Kidney (tissue), 14 donors: ENCODE data around the gene USP14. TPM values are rescaled to one million over a fixed set of nuclear protein-coding genes. Genes with fewer than 3 reads are reported as not detected.

Source experiments
- DNase-seq, 5 donors: peaks; one replicate each; pipeline ENCODE4 v3.0.0-alpha.2; 2013 to 2020
- FAIRE-seq: peaks from 2 replicates; lab custom pipeline; 2012; peaks lifted over from hg19 to GRCh38; lab: Jason Lieb, UNC
- H3K27ac ChIP-seq, 2 donors: one replicate each; pipeline ENCODE4 v1.7.0; 2013; ENCODE audit warnings: low read depth in 2 of 2, low read length in 2 of 2, inconsistent platforms in 1 of 2
- H3K27me3 ChIP-seq: one replicate; pipeline ENCODE4 v1.7.1; 2013; ENCODE audit warnings: low read length, inconsistent platforms; ENCODE audit not compliant: control insufficient read depth, insufficient read depth
- H3K36me3 ChIP-seq, 3 donors: one replicate each; pipeline versions ENCODE4 v1.7.0 to v1.7.1; 2013; ENCODE audit warnings: low read length in 3 of 3, control low read depth in 1 of 3, inconsistent platforms in 1 of 3; ENCODE audit not compliant: insufficient read depth in 3 of 3, control insufficient read depth in 2 of 3
- H3K4me1 ChIP-seq, 3 donors: one replicate each; pipeline versions ENCODE4 v1.7.0 to v1.7.1; 2013; ENCODE audit warnings: low read length in 3 of 3, inconsistent platforms in 1 of 3, low read depth in 1 of 3; ENCODE audit not compliant: control insufficient read depth in 2 of 3, insufficient read depth in 2 of 3
- H3K4me3 ChIP-seq, 3 donors: one replicate each; pipeline versions ENCODE4 v1.7.0 to v1.8.1; 2013; ENCODE audit warnings: low read length in 3 of 3, control low read depth in 1 of 3, inconsistent platforms in 1 of 3
- H3K9ac ChIP-seq, 3 donors: one replicate each; pipeline versions ENCODE4 v1.7.0 to v1.7.1; 2013; ENCODE audit warnings: low read length in 3 of 3, control low read depth in 1 of 3, inconsistent platforms in 1 of 3
- H3K9me3 ChIP-seq, 3 donors: one replicate each; pipeline versions ENCODE4 v1.7.0 to v1.7.1; 2013; ENCODE audit warnings: low read length in 3 of 3, control low read depth in 1 of 3, inconsistent platforms in 1 of 3; ENCODE audit not compliant: control insufficient read depth in 2 of 3, insufficient read depth in 1 of 3
- CTCF ChIP-seq: IDR thresholded peaks from 3 replicates; pipeline ENCODE4 v1.5.1; 2012; ENCODE audit warnings: mild to moderate bottlenecking, moderate library complexity, borderline replicate concordance; ENCODE audit not compliant: insufficient read depth; ENCODE audit errors: extremely low read depth
- intact Hi-C: fragments of 100-400 bp; cut with DNase I; formaldehyde crosslinking; loops from one replicate; pipeline ENCODE4 v1.11.1; 2022
- polyA plus RNA-seq: library from polyadenylated mRNA; stranded (reverse); fragments of 350-450 nt; fragmentation: Illumina TruSeq; extraction: RNeasy Lipid Tissue Mini Kit (QIAGEN cat#74804); gene quantifications from one replicate; pipeline ENCODE4 v1.2.3, GENCODE V29; 2014; ENCODE audit warnings: low read depth, low replicate concordance; ENCODE audit not compliant: insufficient read depth
- total RNA-seq: library from RNA; stranded (reverse); fragmentation: NEBNext Ultra II Directional; extraction: Animal tissue kit (Norgen Biotek cat#: 25700); gene quantifications from one replicate; pipeline ENCODE4 v1.2.1, GENCODE V29; 2021
- donor health status: control.
- donor health status: control.
- donor health status: control.
- donor health status: control.
- donor health status: control.
- donor health status: DM: yes; HTN: yes; CAD: no.
- donor health status: Normal renal cell carcinoma (clear cell type).

Gene USP14
- total and polyA plus RNA-seq, 2 donors from 2014 or later, result 27.1 to 41.9 TPM

- no peak overlapping the region for H3K4me3 ChIP-seq
- DNase-seq (no peak), FAIRE-seq (no peak)
- H3K36me3 ChIP-seq, result no peaks in the 10 kb centered on the region
- H3K9ac ChIP-seq, result no peak overlapping the region
- no peak for TF ChIP-seq CTCF
- no peaks in the 10 kb centered on the region for H3K9me3 ChIP-seq
- H3K27me3 ChIP-seq, result no peaks in the 10 kb centered on the region
- H3K4me1 ChIP-seq, result no peaks in the 10 kb centered on the region
- intact Hi-C loops, result no loop called here
- H3K27ac ChIP-seq, result no peak overlapping the region
Measured at GRCh38 chr18:148841-149240, 9.5 kb upstream of the USP14 start.

GRCh38 chr18:154151-154550 lies 4.2 kb upstream of the USP14 start:
- FAIRE-seq, result no peak

GRCh38 chr18:155688-156087 lies 2.7 kb upstream of the USP14 start:
- no peak for TF ChIP-seq CTCF
- Histone ChIP-seq H3K9ac (no peak overlapping the region), H3K27me3 (no peaks in the 10 kb centered on the region), H3K36me3 (no peaks in the 10 kb centered on the region), H3K4me3 (no peak overlapping the region), H3K4me1 (peaks cover 0 to 8% (median 3%) of the 10 kb centered on the region in 3 donors), H3K27ac (no peak overlapping the region), H3K9me3 (no peaks in the 10 kb centered on the region)
- intact Hi-C loops, result no loop called here
- FAIRE-seq (no peak), DNase-seq (no peak)

More at GRCh38 chr18:154151-154550, 4.2 kb upstream of the USP14 start:
- intact Hi-C loops, result no loop called here
- Histone ChIP-seq H3K27me3 (no peaks in the 10 kb centered on the region), H3K4me3 (no peak overlapping the region), H3K4me1 (peaks cover 0 to under 1% (median 0%) of the 10 kb centered on the region in 3 donors), H3K9me3 (no peaks in the 10 kb centered on the region), H3K36me3 (no peaks in the 10 kb centered on the region), H3K27ac (no peak overlapping the region), H3K9ac (no peak overlapping the region)
- TF ChIP-seq CTCF, result no peak
- DNase-seq, result no peak
